ENCODE results near the gene PITX1. TPM values are rescaled to one million over a fixed set of nuclear protein-coding genes. Genes with fewer than 3 reads are reported as not detected.

The PITX1 gene
- total RNA-seq, 4 donors from 2014 or later: 571 to 1,232 (median 680) TPM

GRCh38 chr5:135011355-135012032 lies 22.5 kb downstream of the PITX1 start:
- TF ChIP-seq POLR2A (IDR thresholded peaks at IDR 0.05): no peak
- TF ChIP-seq, protein P1, sequence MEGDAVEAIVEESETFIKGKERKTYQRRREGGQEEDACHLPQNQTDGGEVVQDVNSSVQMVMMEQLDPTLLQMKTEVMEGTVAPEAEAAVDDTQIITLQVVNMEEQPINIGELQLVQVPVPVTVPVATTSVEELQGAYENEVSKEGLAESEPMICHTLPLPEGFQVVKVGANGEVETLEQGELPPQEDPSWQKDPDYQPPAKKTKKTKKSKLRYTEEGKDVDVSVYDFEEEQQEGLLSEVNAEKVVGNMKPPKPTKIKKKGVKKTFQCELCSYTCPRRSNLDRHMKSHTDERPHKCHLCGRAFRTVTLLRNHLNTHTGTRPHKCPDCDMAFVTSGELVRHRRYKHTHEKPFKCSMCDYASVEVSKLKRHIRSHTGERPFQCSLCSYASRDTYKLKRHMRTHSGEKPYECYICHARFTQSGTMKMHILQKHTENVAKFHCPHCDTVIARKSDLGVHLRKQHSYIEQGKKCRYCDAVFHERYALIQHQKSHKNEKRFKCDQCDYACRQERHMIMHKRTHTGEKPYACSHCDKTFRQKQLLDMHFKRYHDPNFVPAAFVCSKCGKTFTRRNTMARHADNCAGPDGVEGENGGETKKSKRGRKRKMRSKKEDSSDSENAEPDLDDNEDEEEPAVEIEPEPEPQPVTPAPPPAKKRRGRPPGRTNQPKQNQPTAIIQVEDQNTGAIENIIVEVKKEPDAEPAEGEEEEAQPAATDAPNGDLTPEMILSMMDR (IDR thresholded peaks at IDR 0.05): no peak
- H3K27ac ChIP-seq: no peak overlapping the region
- WGBS, 2 donors: 92 to 100% methylated on average over 1 to 2 of the region's 4 CpGs
- no peaks in the 10 kb centered on the region for H3K9me3 ChIP-seq
- H3K36me3 ChIP-seq: peaks cover 0 to 6% (median 0%) of the 10 kb centered on the region in 3 donors
- intact Hi-C loops (cut with DNase I): no loop called here
- no peak overlapping the region for H3K4me3 ChIP-seq
- H3K27me3 ChIP-seq: no peaks in the 10 kb centered on the region
- DNase-seq: no peak
- peaks cover 20 to 42% (median 29%) of the 10 kb centered on the region in 3 donors for H3K4me1 ChIP-seq

- no peak overlapping the region for H3K4me3 ChIP-seq
- DNase-seq: no peak
- H3K4me1 ChIP-seq: peaks cover 17 to 36% (median 28%) of the 10 kb centered on the region in 3 donors
- 81 to 83% methylated on average over 2 to 3 of the region's 3 CpGs for WGBS, 2 donors
- no peak overlapping the region for H3K27ac ChIP-seq
- H3K27me3 ChIP-seq: no peaks in the 10 kb centered on the region
- peaks cover 0 to 6% (median 0%) of the 10 kb centered on the region in 3 donors for H3K36me3 ChIP-seq
- intact Hi-C loops (cut with DNase I): no loop called here
- no peak for TF ChIP-seq POLR2A (IDR thresholded peaks at IDR 0.05)
- TF ChIP-seq, protein P1 (IDR thresholded peaks at IDR 0.05): no peak
- H3K9me3 ChIP-seq: no peaks in the 10 kb centered on the region
Measured at GRCh38 chr5:135010502-135011354, 23.3 kb downstream of the PITX1 start.

- Histone ChIP-seq H3K9me3 (no peaks in the 10 kb centered on the region), H3K4me1 (peaks cover 17 to 28% (median 22%) of the 10 kb centered on the region in 3 donors), H3K36me3 (peaks cover 0 to 6% (median 0%) of the 10 kb centered on the region in 3 donors), H3K4me3 (no peak overlapping the region), H3K27me3 (no peaks in the 10 kb centered on the region), H3K27ac (no peak overlapping the region)
- intact Hi-C loops (cut with DNase I): no loop called here
- no peak for DNase-seq
- no peak for TF ChIP-seq POLR2A (IDR thresholded peaks at IDR 0.05)
- TF ChIP-seq, protein P1 (IDR thresholded peaks at IDR 0.05): no peak
- 70 to 88% methylated on average over 4 to 8 of the region's 11 CpGs for WGBS, 2 donors
Measured at GRCh38 chr5:135009736-135010501, 24.1 kb downstream of the PITX1 start.

DNA sequence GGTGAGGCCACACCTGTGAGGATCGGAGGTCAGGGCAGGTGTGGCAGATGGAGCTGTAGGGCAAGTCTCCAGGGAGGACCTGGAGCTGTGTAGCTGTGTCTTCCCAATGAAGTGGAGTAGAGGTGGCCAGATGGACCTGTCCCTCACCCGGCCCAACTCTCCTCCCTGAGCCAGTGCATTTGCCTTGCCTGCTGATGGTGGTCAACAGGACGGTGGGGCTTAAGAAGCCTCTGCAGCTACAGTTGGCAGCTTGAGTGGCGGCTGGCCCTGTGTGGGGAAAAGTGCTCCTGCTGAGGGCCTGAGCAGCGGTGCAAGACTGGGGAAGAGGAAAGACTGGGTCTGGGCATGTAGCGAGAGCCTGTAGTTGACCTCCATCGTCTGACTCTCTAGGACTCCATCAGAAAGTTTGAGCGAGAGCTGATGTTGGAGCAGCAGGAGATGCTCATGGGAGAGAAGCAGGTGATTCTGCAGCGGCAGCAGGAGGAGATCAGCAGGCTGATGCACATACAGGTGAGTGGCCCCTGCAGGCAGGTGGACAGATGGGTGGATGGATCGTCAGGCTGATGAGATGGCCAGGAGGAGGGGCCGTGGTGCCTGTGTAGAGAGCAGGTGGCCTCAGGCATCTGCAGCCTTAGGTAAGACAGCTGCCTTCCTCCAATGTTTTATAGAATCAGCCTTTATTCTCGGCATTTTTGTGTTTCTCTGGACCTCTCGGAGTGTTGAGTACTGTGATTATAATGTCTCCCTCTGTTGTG lies 24.9 kb downstream of the PITX1 start:
- H3K27ac ChIP-seq: no peak overlapping the region
- H3K4me3 ChIP-seq: no peak overlapping the region
- intact Hi-C loops (cut with DNase I): no loop called here
- no peak for DNase-seq
- H3K9me3 ChIP-seq: no peaks in the 10 kb centered on the region
- H3K27me3 ChIP-seq: no peaks in the 10 kb centered on the region
- peaks cover 0 to 6% (median 0%) of the 10 kb centered on the region in 3 donors for H3K36me3 ChIP-seq
- H3K4me1 ChIP-seq: peaks cover 9 to 20% (median 15%) of the 10 kb centered on the region in 3 donors
- TF ChIP-seq, protein P1 (IDR thresholded peaks at IDR 0.05): no peak
- TF ChIP-seq POLR2A (IDR thresholded peaks at IDR 0.05): no peak
- WGBS, 2 donors: 83 to 98% methylated on average over 6 to 8 of the region's 13 CpGs
